IMR-90 (cell line): Measurements from ENCODE around the gene MAPK1. TPM values are rescaled to one million over a fixed set of nuclear protein-coding genes. Genes with fewer than 3 reads are reported as not detected.

Experiments used
- ATAC-seq: fragments of 200-7000 bp; cut with Tn5 transposase; 2 replicates; pipeline ENCODE4 v1.9.1; 2020; ENCODE audit warnings: low read depth, mild to moderate bottlenecking, moderate library complexity
- BruUV-seq: library from RNA; stranded (reverse); fragments of 400-500 nt; replicated peaks from 2 replicates; lab custom pipeline; 2021; lab: Mats Ljungman, UMichigan
- CTCF ChIA-PET: fragments of 300-600 bp; formaldehyde crosslinking; extraction: SDS; loops from one replicate; lab custom pipeline; 2021; ENCODE audit warnings: antibody characterized with exemption; lab: Yijun Ruan, JAX
- POLR2A ChIA-PET: fragments of 300-600 bp; sonication (Branson Sonifier 250); formaldehyde crosslinking; loops from one replicate; lab custom pipeline; 2022; ENCODE audit warnings: antibody characterized with exemption; ENCODE audit not compliant: unreplicated experiment; lab: Charles Lee
- DNase-seq: peaks from one replicate; pipeline ENCODE4 v3.0.0; 2013
- H2AFZ ChIP-seq: replicated peaks from 2 replicates; pipeline ENCODE3; 2013; ENCODE audit warnings: low read length, mild to moderate bottlenecking; ENCODE audit not compliant: poor library complexity
- H2AK5ac ChIP-seq: 2 replicates; pipeline ENCODE4 v1.6.1; 2013; ENCODE audit warnings: low read depth, low read length, inconsistent platforms
- H2AK9ac ChIP-seq: replicated peaks from 2 replicates; pipeline ENCODE3; 2013; ENCODE audit warnings: mild to moderate bottlenecking, low read depth, low read length, moderate library complexity; ENCODE audit not compliant: poor library complexity
- H2BK120ac ChIP-seq: 2 replicates; pipeline ENCODE4 v1.6.1; 2013; ENCODE audit warnings: low read depth, low read length, inconsistent platforms
- H2BK15ac ChIP-seq: 3 replicates; pipeline ENCODE4 v1.6.1; 2013; ENCODE audit warnings: low read depth, low read length, inconsistent platforms
- H2BK20ac ChIP-seq: 2 replicates; pipeline ENCODE4 v1.6.1; 2013; ENCODE audit warnings: low read depth, mild to moderate bottlenecking, inconsistent platforms, low read length, moderate library complexity
- H2BK5ac ChIP-seq: 2 replicates; pipeline ENCODE4 v1.6.1; 2013; ENCODE audit warnings: mild to moderate bottlenecking, low read depth, low read length, inconsistent platforms; ENCODE audit not compliant: poor library complexity, severe bottlenecking
- H3K14ac ChIP-seq: replicated peaks from 2 replicates; pipeline ENCODE4 v1.6.1; 2013; ENCODE audit warnings: low read depth, low read length, inconsistent platforms
- H3K18ac ChIP-seq: 2 replicates; pipeline ENCODE4 v1.6.1; 2013; ENCODE audit warnings: low read depth, low read length, control low read depth
- H3K23ac ChIP-seq: 2 replicates; pipeline ENCODE4 v1.6.1; 2013; ENCODE audit warnings: low read depth, low read length, inconsistent platforms
- H3K27ac ChIP-seq: 2 replicates; pipeline ENCODE4 v1.5.1; 2013; ENCODE audit warnings: mild to moderate bottlenecking, control low read depth, low read length; ENCODE audit not compliant: insufficient read depth
- H3K27me3 ChIP-seq: 2 replicates; pipeline ENCODE4 v1.6.1; 2013; ENCODE audit warnings: low read length; ENCODE audit not compliant: control insufficient read depth, insufficient read depth
- H3K36me3 ChIP-seq: 2 replicates; pipeline ENCODE4 v1.6.1; 2013; ENCODE audit warnings: low read length, mixed read lengths; ENCODE audit not compliant: control insufficient read depth, insufficient read depth
- H3K4ac ChIP-seq: 2 replicates; pipeline ENCODE4 v1.6.1; 2013; ENCODE audit warnings: low read depth, low read length, inconsistent platforms
- H3K4me1 ChIP-seq: 2 replicates; pipeline ENCODE4 v1.6.1; 2013; ENCODE audit warnings: low read length, mixed read lengths; ENCODE audit not compliant: control insufficient read depth, insufficient read depth
- H3K4me2 ChIP-seq: 2 replicates; pipeline ENCODE4 v1.6.1; 2013; ENCODE audit warnings: low read depth, mild to moderate bottlenecking, control low read depth, low read length, moderate library complexity
- H3K4me3 ChIP-seq: 2 replicates; pipeline ENCODE4 v1.5.1; 2013; ENCODE audit warnings: low read depth, mild to moderate bottlenecking, control low read depth, low read length, moderate library complexity; ENCODE audit not compliant: insufficient read depth
- H3K56ac ChIP-seq: 2 replicates; pipeline ENCODE4 v1.6.1; 2013; ENCODE audit warnings: low read length, inconsistent platforms; ENCODE audit not compliant: insufficient read depth; ENCODE audit errors: extremely low read depth
- H3K79me1 ChIP-seq, 2 experiments: 2 replicates each; pipeline ENCODE4 v1.6.1; 2013; ENCODE audit warnings: low read length in 2 of 2, inconsistent platforms in 1 of 2, low read depth in 1 of 2
- H3K9ac ChIP-seq: 2 replicates; pipeline ENCODE4 v1.6.1; 2013; ENCODE audit warnings: low read depth, low read length, control low read depth
- H3K9me1 ChIP-seq: 2 replicates; pipeline ENCODE4 v1.6.1; 2013; ENCODE audit warnings: low read length, inconsistent platforms; ENCODE audit not compliant: insufficient read depth
- H3K9me3 ChIP-seq: 2 replicates; pipeline ENCODE4 v1.6.1; 2013; ENCODE audit warnings: low read length; ENCODE audit not compliant: control insufficient read depth, insufficient read depth
- H4K20me1 ChIP-seq: 2 replicates; pipeline ENCODE4 v1.6.1; 2013; ENCODE audit warnings: low read length, inconsistent platforms; ENCODE audit not compliant: insufficient read depth
- H4K5ac ChIP-seq: 2 replicates; pipeline ENCODE4 v1.6.1; 2013; ENCODE audit warnings: mild to moderate bottlenecking, low read depth, low read length, control low read depth
- H4K8ac ChIP-seq, 2 experiments: 2 replicates each; pipeline ENCODE4 v1.6.1; 2013; ENCODE audit warnings: low read depth in 2 of 2, low read length in 2 of 2, control low read depth in 1 of 2, inconsistent platforms in 1 of 2
- H4K91ac ChIP-seq: 2 replicates; pipeline ENCODE4 v1.6.1; 2013; ENCODE audit warnings: low read depth, low read length, inconsistent platforms; ENCODE audit not compliant: insufficient read depth
- CEBPB ChIP-seq: IDR thresholded peaks from 2 replicates; pipeline ENCODE4 v1.6.1; 2012; ENCODE audit warnings: low read depth, low read length, improper control_type of control experiment
- CHD1 ChIP-seq: IDR thresholded peaks from 2 replicates; pipeline ENCODE4 v1.6.1; 2012; ENCODE audit warnings: low read depth, low read length, improper control_type of control experiment
- FOS ChIP-seq: fragments of 150-350 bp; IDR thresholded peaks from 2 replicates; pipeline ENCODE4 v1.6.1; 2016; ENCODE audit warnings: low read depth, low read length
- MAZ ChIP-seq: IDR thresholded peaks from 2 replicates; pipeline ENCODE4 v1.6.1; 2012; ENCODE audit warnings: low read depth, mild to moderate bottlenecking, low read length, improper control_type of control experiment, moderate library complexity, borderline replicate concordance
- MXI1 ChIP-seq: IDR thresholded peaks from 2 replicates; pipeline ENCODE4 v1.6.1; 2012; ENCODE audit warnings: low read depth, mild to moderate bottlenecking, low read length, moderate library complexity, borderline replicate concordance
- NFE2L2 ChIP-seq: fragments of 150-350 bp; IDR thresholded peaks from 2 replicates; pipeline ENCODE4 v1.6.1; 2016; ENCODE audit warnings: low read depth, mild to moderate bottlenecking, low read length
- POLR2A ChIP-seq: IDR thresholded peaks from 2 replicates; pipeline ENCODE4 v1.6.1; 2012; ENCODE audit warnings: mild to moderate bottlenecking, low read depth, low read length
- RCOR1 ChIP-seq: IDR thresholded peaks from 2 replicates; pipeline ENCODE4 v1.6.1; 2012; ENCODE audit warnings: mild to moderate bottlenecking, low read length, improper control_type of control experiment; ENCODE audit not compliant: insufficient replicate concordance
- RFX5 ChIP-seq: IDR thresholded peaks from 2 replicates; pipeline ENCODE4 v1.8.0; 2012; ENCODE audit warnings: low read depth, mild to moderate bottlenecking, low read length, moderate library complexity
- SMC3 ChIP-seq: fragments of 150-350 bp; IDR thresholded peaks from 2 replicates; pipeline ENCODE4 v1.6.1; 2016; ENCODE audit warnings: low read depth, mild to moderate bottlenecking, antibody characterized with exemption, low read length, moderate library complexity
- WGBS, 2 experiments: methylation state at CpG; one replicate each; pipeline versions ENCODE4 v1.1.5 to v1.1.7; 2013; ENCODE audit warnings: missing lambda C conversion rate in 2 of 2; ENCODE audit not compliant: insufficient read length in 1 of 2; ENCODE audit errors: extremely low coverage in 2 of 2; 5-methylcytosine and 5-hydroxymethylcytosine counted together
- dilution Hi-C: fragments of 300-500 bp; cut with HindIII; formaldehyde crosslinking; loops from one replicate; pipeline ENCODE4 v1.14.3; 2018; ENCODE audit warnings: low sequenced_read_pairs; ENCODE audit not compliant: unreplicated experiment
- in situ Hi-C: fragments of 300-500 bp; cut with MboI; formaldehyde crosslinking; loops from 3 replicates; pipeline ENCODE4 v1.14.3; 2019; ENCODE audit warnings: low sequenced_read_pairs, inconsistent platforms, mixed read lengths
- intact Hi-C: fragments of 100-400 bp; cut with micrococcal nuclease; formaldehyde crosslinking; loops from 2 replicates; pipeline ENCODE4 v1.10.0; 2022
- polyA plus RNA-seq, 3 experiments: library from polyadenylated mRNA; depleted of rRNA; stranded (reverse); fragments of >200 nt; gene quantifications; 2 replicates each; pipeline ENCODE4 v1.2.3, GENCODE V29; 2012; ENCODE audit warnings: low replicate concordance in 1 of 3
- total RNA-seq: library from RNA; depleted of rRNA; stranded (reverse); fragments of >200 nt; gene quantifications from 2 replicates; pipeline ENCODE4 v1.2.3, GENCODE V29; 2012
- TF ChIP-seq, protein P1 (sequence below): conservative IDR thresholded peaks from 2 replicates; pipeline ENCODE4 v1.5.1; 2012; ENCODE audit warnings: mild to moderate bottlenecking, low read depth, low read length, improper control_type of control experiment
- TF ChIP-seq, protein P2 (sequence below): fragments of 150-350 bp; IDR thresholded peaks from 2 replicates; pipeline ENCODE4 v1.6.1; 2017; ENCODE audit warnings: mild to moderate bottlenecking, antibody characterized with exemption, low read length, low read depth
- TF ChIP-seq, protein P3 (sequence below): fragments of 150-350 bp; IDR thresholded peaks from 2 replicates; pipeline ENCODE4 v1.6.1; 2016; ENCODE audit warnings: low read depth, mild to moderate bottlenecking, low read length, moderate library complexity, borderline replicate concordance

Gene MAPK1
- total and polyA plus RNA-seq, 2 of the 4 experiments (the other 2 are of a cell fraction): 41.0 to 51.3 TPM

DNA sequence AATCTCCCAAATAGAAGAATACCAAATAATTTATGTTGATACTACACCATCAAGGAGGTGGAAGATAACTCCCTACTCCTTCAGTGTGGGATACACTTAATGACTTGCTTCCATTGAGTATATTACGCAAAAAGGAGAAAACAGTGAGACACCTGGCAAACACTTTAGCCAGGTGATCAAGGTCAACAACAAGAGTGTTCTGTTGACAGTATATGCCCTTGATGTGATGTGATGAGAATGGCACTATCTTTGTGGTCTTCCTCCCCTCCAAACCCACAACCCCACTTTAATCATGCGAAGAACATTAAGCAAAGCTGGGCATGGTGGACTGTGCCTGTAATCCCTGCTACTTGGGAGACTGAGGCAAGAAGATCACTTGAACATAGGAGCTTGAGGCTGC, 26.0 kb downstream of the MAPK1 start:
- H2AK9ac ChIP-seq: no peak overlapping the region
- H3K4me3 ChIP-seq: no peak overlapping the region
- H2BK20ac ChIP-seq: no peak overlapping the region
- no TSS peak for BruUV-seq
- peaks cover 11% of the 10 kb centered on the region for H3K9me1 ChIP-seq
- no peaks in the 10 kb centered on the region for H3K9me3 ChIP-seq
- dilution Hi-C loops: no loop called here
- H4K91ac ChIP-seq: no peak overlapping the region
- TF ChIP-seq, protein P1, sequence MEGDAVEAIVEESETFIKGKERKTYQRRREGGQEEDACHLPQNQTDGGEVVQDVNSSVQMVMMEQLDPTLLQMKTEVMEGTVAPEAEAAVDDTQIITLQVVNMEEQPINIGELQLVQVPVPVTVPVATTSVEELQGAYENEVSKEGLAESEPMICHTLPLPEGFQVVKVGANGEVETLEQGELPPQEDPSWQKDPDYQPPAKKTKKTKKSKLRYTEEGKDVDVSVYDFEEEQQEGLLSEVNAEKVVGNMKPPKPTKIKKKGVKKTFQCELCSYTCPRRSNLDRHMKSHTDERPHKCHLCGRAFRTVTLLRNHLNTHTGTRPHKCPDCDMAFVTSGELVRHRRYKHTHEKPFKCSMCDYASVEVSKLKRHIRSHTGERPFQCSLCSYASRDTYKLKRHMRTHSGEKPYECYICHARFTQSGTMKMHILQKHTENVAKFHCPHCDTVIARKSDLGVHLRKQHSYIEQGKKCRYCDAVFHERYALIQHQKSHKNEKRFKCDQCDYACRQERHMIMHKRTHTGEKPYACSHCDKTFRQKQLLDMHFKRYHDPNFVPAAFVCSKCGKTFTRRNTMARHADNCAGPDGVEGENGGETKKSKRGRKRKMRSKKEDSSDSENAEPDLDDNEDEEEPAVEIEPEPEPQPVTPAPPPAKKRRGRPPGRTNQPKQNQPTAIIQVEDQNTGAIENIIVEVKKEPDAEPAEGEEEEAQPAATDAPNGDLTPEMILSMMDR: no peak
- no peak for TF ChIP-seq POLR2A
- TF ChIP-seq MAZ: no peak
- TF ChIP-seq, protein P2, sequence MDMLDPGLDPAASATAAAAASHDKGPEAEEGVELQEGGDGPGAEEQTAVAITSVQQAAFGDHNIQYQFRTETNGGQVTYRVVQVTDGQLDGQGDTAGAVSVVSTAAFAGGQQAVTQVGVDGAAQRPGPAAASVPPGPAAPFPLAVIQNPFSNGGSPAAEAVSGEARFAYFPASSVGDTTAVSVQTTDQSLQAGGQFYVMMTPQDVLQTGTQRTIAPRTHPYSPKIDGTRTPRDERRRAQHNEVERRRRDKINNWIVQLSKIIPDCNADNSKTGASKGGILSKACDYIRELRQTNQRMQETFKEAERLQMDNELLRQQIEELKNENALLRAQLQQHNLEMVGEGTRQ: no peak
- TF ChIP-seq FOS: no peak
- TF ChIP-seq RFX5: no peak
- TF ChIP-seq SMC3: no peak
- no peak for TF ChIP-seq NFE2L2
- no peak for TF ChIP-seq CHD1
- TF ChIP-seq, protein P3, sequence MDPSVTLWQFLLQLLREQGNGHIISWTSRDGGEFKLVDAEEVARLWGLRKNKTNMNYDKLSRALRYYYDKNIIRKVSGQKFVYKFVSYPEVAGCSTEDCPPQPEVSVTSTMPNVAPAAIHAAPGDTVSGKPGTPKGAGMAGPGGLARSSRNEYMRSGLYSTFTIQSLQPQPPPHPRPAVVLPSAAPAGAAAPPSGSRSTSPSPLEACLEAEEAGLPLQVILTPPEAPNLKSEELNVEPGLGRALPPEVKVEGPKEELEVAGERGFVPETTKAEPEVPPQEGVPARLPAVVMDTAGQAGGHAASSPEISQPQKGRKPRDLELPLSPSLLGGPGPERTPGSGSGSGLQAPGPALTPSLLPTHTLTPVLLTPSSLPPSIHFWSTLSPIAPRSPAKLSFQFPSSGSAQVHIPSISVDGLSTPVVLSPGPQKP: no peak
- TF ChIP-seq RCOR1: no peak
- TF ChIP-seq MXI1: no peak
- TF ChIP-seq CEBPB: no peak
- peaks cover 14 to 70% of the 10 kb centered on the region in 2 experiments for H3K79me1 ChIP-seq
- H2BK5ac ChIP-seq: no peak overlapping the region
- no peak overlapping the region for H3K4ac ChIP-seq
- no peaks in the 10 kb centered on the region for H3K36me3 ChIP-seq
- no peak overlapping the region for H2BK15ac ChIP-seq
- H2AFZ ChIP-seq: no peak overlapping the region
- H3K4me1 ChIP-seq: peaks cover 2% of the 10 kb centered on the region
- H3K23ac ChIP-seq: no peak overlapping the region
- peaks cover 53% of the 10 kb centered on the region for H4K20me1 ChIP-seq
- ChIA-PET CTCF (no interaction called here), POLR2A (no interaction called here)
- H3K4me2 ChIP-seq: no peak overlapping the region
- H3K9ac ChIP-seq: no peak overlapping the region
- H3K56ac ChIP-seq: no peak overlapping the region
- H2AK5ac ChIP-seq: no peak overlapping the region
- no peak for ATAC-seq
- DNase-seq: no peak
- no peak overlapping the region for H3K27ac ChIP-seq
- H3K18ac ChIP-seq: no peak overlapping the region
- WGBS, 2 experiments: no CpG with 5 or more reads among the region's 2 CpGs
- no peaks in the 10 kb centered on the region for H3K27me3 ChIP-seq
- H3K14ac ChIP-seq: no peak overlapping the region
- no peak overlapping the region for H4K8ac ChIP-seq
- in situ Hi-C loops: no loop called here
- intact Hi-C loops: no loop called here
- no peak overlapping the region for H4K5ac ChIP-seq
- no peak overlapping the region for H2BK120ac ChIP-seq
